ENCODE measurements around the gene AGPAT3.
A peak's percentile ranks its signal among the peaks of the same experiment; 100 is the strongest.

Gene AGPAT3

DNA sequence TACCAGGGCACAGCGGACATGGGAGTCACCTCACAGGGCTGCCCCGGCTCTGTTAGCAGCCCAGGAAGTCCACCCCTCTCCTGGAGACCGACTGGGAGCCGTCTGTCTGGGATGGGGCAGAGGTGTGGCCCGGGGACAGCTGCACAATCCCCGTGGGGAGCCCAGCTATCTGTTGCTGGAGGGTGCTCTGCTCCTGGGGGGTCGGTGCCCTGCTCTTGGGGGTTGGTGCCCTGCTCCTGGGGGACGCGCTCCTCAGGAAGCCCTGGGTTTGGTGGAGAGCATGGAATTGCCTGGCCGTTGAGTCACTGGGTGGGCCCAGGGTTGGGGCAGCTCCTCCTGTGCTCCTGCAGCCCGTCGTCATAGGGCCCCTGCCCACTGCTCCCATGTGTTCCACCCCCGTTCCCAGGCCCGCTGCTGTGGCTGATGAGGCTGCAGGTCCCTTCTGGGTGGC, 39.3 kb downstream of the AGPAT3 start:
- H3K9me3 ChIP-seq (replicated peaks in 1 of 2; ENCODE audit: control insufficient read depth in 2 of 2, insufficient read depth in 1 of 2, low read depth in 1 of 2, low read length in 2 of 2) = peaks cover 0 to 2% of the 10 kb centered on the region in 2 donors
- no peak overlapping the region for H3K9ac ChIP-seq (ENCODE audit: low read depth, low read length, poor library complexity)
- H3K27ac ChIP-seq (replicated peaks; ENCODE audit: low read length) = no peak overlapping the region
- H2BK12ac ChIP-seq (ENCODE audit: low read length) = peak overlapping the region; percentile 16
- H3K4me2 ChIP-seq (ENCODE audit: insufficient read depth, low read length, poor library complexity, severe bottlenecking) = no peak overlapping the region
- no peak for DNase-seq (ENCODE audit: low spot score)
- H3K27me3 ChIP-seq (ENCODE audit: control insufficient read depth in 3 of 3, insufficient read depth in 3 of 3, low read depth in 1 of 3, low read length in 3 of 3) = no peaks in the 10 kb centered on the region
- H3K18ac ChIP-seq (ENCODE audit: low read length) = no peak overlapping the region
- no peak overlapping the region for H2BK120ac ChIP-seq (ENCODE audit: low read depth, low read length)
- H3K36me3 ChIP-seq (replicated peaks in 1 of 2; ENCODE audit: control insufficient read depth in 2 of 2, insufficient read depth in 2 of 2, low read length in 2 of 2) = peaks cover 0 to 34% of the 10 kb centered on the region in 2 donors
- H3K14ac ChIP-seq (ENCODE audit: low read length) = no peak overlapping the region
- no CpG with 5 or more reads among the region's 14 CpGs for WGBS, 2 donors (ENCODE audit: extremely low coverage in 2 of 2, insufficient read length in 2 of 2, insufficient replicate concordance in 1 of 2)
- H3K79me1 ChIP-seq (ENCODE audit: low read depth, low read length) = no peaks in the 10 kb centered on the region
- no peak overlapping the region for H2BK5ac ChIP-seq (ENCODE audit: low read length)
- H3K4me1 ChIP-seq (ENCODE audit: control insufficient read depth in 2 of 2, insufficient read depth in 1 of 2, low read depth in 1 of 2, low read length in 2 of 2) = peaks cover 0 to 6% of the 10 kb centered on the region in 2 donors
- no peak overlapping the region for H3K23ac ChIP-seq (ENCODE audit: low read depth, low read length, poor library complexity)
- no peak overlapping the region for H3K4me3 ChIP-seq (ENCODE audit: low read length in 2 of 2)
- H2BK15ac ChIP-seq (ENCODE audit: low read length) = no peak overlapping the region
- no peak overlapping the region for H4K8ac ChIP-seq (ENCODE audit: low read depth, low read length)
- H2AK5ac ChIP-seq (ENCODE audit: low read depth, low read length) = no peak overlapping the region
- no peak overlapping the region for H3K4ac ChIP-seq (ENCODE audit: low read length)
- no peak overlapping the region for H4K91ac ChIP-seq (ENCODE audit: low read depth, low read length, poor library complexity)
- H2AFZ ChIP-seq (ENCODE audit: low read length) = no peak overlapping the region

DNA sequence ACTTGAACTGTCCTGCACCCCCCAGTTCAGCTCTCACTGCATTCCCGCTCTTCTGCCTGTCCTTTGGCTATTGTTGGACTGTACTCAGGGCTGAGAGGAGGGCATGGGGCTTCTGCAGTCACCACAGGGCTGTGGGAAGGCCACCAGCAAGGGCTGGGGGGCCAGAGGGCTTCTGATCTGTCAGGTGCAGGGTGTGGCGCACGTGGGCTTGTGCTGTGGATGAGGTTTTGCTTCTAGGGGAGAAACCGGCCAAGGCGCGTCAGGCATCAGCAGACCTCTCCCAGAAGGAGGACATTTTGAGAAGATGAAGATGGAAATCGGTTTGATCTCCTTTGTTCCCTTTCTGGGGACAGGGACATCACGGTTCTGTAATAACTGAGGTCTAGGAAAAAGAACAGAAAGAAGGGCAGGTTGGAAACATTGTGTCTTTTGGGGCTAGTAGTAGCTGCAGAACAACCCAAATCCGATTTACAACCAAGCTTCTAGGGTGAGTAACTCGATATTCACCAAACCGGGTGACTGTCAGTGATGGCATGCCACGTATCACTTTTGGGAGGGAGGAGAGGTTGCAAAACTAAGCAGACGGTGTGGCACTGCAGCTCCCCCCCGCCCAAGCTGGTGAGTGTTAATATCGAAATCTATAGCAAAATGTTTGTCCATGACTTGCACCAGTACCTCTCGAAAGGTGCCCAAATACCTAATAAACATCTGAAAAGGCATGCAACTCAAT, 40.9 kb downstream of the AGPAT3 start:
- Histone ChIP-seq H3K4me1 (ENCODE audit: control insufficient read depth in 2 of 2, insufficient read depth in 1 of 2, low read depth in 1 of 2, low read length in 2 of 2) (peaks cover 0 to 12% of the 10 kb centered on the region in 2 donors), H2AFZ (ENCODE audit: low read length) (no peak overlapping the region), H3K14ac (ENCODE audit: low read length) (no peak overlapping the region), H3K36me3 (replicated peaks in 1 of 2; ENCODE audit: control insufficient read depth in 2 of 2, insufficient read depth in 2 of 2, low read length in 2 of 2) (peaks cover 0 to 21% of the 10 kb centered on the region in 2 donors), H2BK15ac (ENCODE audit: low read length) (no peak overlapping the region), H3K4me3 (ENCODE audit: low read length in 2 of 2) (no peak overlapping the region), H2AK5ac (ENCODE audit: low read depth, low read length) (no peak overlapping the region), H3K79me1 (ENCODE audit: low read depth, low read length) (no peaks in the 10 kb centered on the region), H3K23ac (ENCODE audit: low read depth, low read length, poor library complexity) (no peak overlapping the region), H2BK12ac (ENCODE audit: low read length) (no peak overlapping the region), H3K27ac (replicated peaks; ENCODE audit: low read length) (no peak overlapping the region), H3K9me3 (replicated peaks in 1 of 2; ENCODE audit: control insufficient read depth in 2 of 2, insufficient read depth in 1 of 2, low read depth in 1 of 2, low read length in 2 of 2) (no peaks in the 10 kb centered on the region), H3K4me2 (ENCODE audit: insufficient read depth, low read length, poor library complexity, severe bottlenecking) (no peak overlapping the region), H4K91ac (ENCODE audit: low read depth, low read length, poor library complexity) (no peak overlapping the region), H2BK120ac (ENCODE audit: low read depth, low read length) (no peak overlapping the region), H3K4ac (ENCODE audit: low read length) (no peak overlapping the region), H3K18ac (ENCODE audit: low read length) (no peak overlapping the region), H2BK5ac (ENCODE audit: low read length) (no peak overlapping the region), H3K9ac (ENCODE audit: low read depth, low read length, poor library complexity) (no peak overlapping the region), H3K27me3 (ENCODE audit: control insufficient read depth in 3 of 3, insufficient read depth in 3 of 3, low read depth in 1 of 3, low read length in 3 of 3) (no peaks in the 10 kb centered on the region), H4K8ac (ENCODE audit: low read depth, low read length) (no peak overlapping the region)
- DNase-seq (ENCODE audit: low spot score) = no peak
- WGBS, 2 donors (ENCODE audit: extremely low coverage in 2 of 2, insufficient read length in 2 of 2, insufficient replicate concordance in 1 of 2) = no CpG with 5 or more reads among the region's 16 CpGs

DNA sequence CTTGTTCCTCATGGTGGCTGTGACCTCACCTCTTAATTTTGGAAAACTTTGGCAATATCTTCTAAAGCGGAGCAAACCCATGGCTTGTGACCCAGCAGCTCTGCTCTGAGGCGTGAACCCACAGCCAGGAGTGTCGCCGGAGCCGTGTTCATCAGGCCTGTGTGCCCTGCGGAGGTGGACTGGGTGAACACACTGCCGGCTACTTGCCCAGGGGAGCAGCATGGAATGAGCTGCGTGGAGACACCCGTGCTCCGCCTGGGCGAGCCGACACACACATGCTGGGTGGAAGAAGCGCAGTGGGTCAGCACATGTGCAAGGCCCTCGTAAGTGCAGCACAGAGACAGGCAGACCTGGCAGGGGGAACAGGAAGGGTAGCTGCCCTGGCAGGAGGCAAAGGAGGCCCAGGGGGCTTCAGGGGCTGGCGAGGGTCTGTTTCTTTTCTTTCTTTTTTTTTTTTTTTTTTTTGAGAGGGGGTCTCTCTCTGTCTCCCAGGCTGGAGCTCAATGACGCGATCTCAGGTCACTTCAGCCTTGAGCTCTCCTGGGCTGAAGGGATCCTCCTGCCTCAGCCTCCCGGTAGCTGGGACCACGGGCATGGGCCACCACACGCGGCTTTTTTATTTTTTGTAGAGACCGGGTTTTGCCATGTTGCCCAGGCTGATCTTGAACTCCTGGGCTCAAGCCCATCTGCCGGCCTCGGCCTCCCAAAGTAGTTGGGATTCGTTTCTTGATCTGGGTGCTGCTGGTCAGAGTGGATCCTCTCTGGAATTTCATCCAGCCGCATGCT, 41.8 kb downstream of the AGPAT3 start:
- no peak overlapping the region for H2BK5ac ChIP-seq (ENCODE audit: low read length)
- no peak overlapping the region for H3K14ac ChIP-seq (ENCODE audit: low read length)
- no peak overlapping the region for H4K8ac ChIP-seq (ENCODE audit: low read depth, low read length)
- no peak for DNase-seq (ENCODE audit: low spot score)
- no peak overlapping the region for H2BK120ac ChIP-seq (ENCODE audit: low read depth, low read length)
- H2AFZ ChIP-seq (ENCODE audit: low read length) = no peak overlapping the region
- no peak overlapping the region for H3K4ac ChIP-seq (ENCODE audit: low read length)
- peaks cover 0 to 21% of the 10 kb centered on the region in 2 donors for H3K36me3 ChIP-seq (replicated peaks in 1 of 2; ENCODE audit: control insufficient read depth in 2 of 2, insufficient read depth in 2 of 2, low read length in 2 of 2)
- H2BK15ac ChIP-seq (ENCODE audit: low read length) = no peak overlapping the region
- H2AK5ac ChIP-seq (ENCODE audit: low read depth, low read length) = no peak overlapping the region
- no peaks in the 10 kb centered on the region for H3K27me3 ChIP-seq (ENCODE audit: control insufficient read depth in 3 of 3, insufficient read depth in 3 of 3, low read depth in 1 of 3, low read length in 3 of 3)
- H3K9me3 ChIP-seq (replicated peaks in 1 of 2; ENCODE audit: control insufficient read depth in 2 of 2, insufficient read depth in 1 of 2, low read depth in 1 of 2, low read length in 2 of 2) = peaks cover 0 to under 1% of the 10 kb centered on the region in 2 donors
- no peak overlapping the region for H3K27ac ChIP-seq (replicated peaks; ENCODE audit: low read length)
- H3K4me3 ChIP-seq (ENCODE audit: low read length in 2 of 2) = peak overlapping the region in 1 of 2 donors; percentile 18
- peak overlapping the region; percentile 90 for H3K23ac ChIP-seq (ENCODE audit: low read depth, low read length, poor library complexity)
- no peaks in the 10 kb centered on the region for H3K79me1 ChIP-seq (ENCODE audit: low read depth, low read length)
- H3K9ac ChIP-seq (ENCODE audit: low read depth, low read length, poor library complexity) = no peak overlapping the region
- H3K18ac ChIP-seq (ENCODE audit: low read length) = peak overlapping the region; percentile 41
- no peak overlapping the region for H4K91ac ChIP-seq (ENCODE audit: low read depth, low read length, poor library complexity)
- no peak overlapping the region for H2BK12ac ChIP-seq (ENCODE audit: low read length)
- WGBS, 2 donors (ENCODE audit: extremely low coverage in 2 of 2, insufficient read length in 2 of 2, insufficient replicate concordance in 1 of 2) = no CpG with 5 or more reads among the region's 26 CpGs
- peaks cover 0 to 13% of the 10 kb centered on the region in 2 donors for H3K4me1 ChIP-seq (ENCODE audit: control insufficient read depth in 2 of 2, insufficient read depth in 1 of 2, low read depth in 1 of 2, low read length in 2 of 2)
- no peak overlapping the region for H3K4me2 ChIP-seq (ENCODE audit: insufficient read depth, low read length, poor library complexity, severe bottlenecking)

DNA sequence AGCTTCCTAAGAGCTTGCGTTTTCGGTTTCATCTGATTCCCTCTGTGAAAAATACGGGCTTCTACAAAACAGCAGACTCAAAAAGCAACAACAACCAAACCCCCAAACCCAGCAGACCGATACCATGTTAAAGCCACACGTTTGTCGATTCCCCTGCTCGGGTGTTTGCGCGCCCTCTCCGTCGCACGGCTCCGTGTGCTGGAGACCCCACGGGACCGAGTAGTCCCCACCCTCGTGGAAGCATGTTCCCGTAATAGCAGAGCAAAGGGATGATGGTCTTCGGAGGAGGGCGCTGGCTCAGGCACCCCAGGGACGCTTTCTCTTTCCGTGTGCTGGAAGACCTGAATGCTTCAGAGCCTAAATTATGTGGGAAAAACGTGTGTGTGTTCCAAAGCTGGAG, 42.7 kb downstream of the AGPAT3 start:
- Histone ChIP-seq H4K8ac (ENCODE audit: low read depth, low read length) (no peak overlapping the region), H3K23ac (ENCODE audit: low read depth, low read length, poor library complexity) (no peak overlapping the region), H4K91ac (ENCODE audit: low read depth, low read length, poor library complexity) (no peak overlapping the region), H3K79me1 (ENCODE audit: low read depth, low read length) (peaks cover 2% of the 10 kb centered on the region), H3K14ac (ENCODE audit: low read length) (no peak overlapping the region), H3K27ac (replicated peaks; ENCODE audit: low read length) (no peak overlapping the region), H2BK5ac (ENCODE audit: low read length) (no peak overlapping the region), H3K9ac (ENCODE audit: low read depth, low read length, poor library complexity) (no peak overlapping the region), H3K9me3 (replicated peaks in 1 of 2; ENCODE audit: control insufficient read depth in 2 of 2, insufficient read depth in 1 of 2, low read depth in 1 of 2, low read length in 2 of 2) (peaks cover 0 to 10% of the 10 kb centered on the region in 2 donors), H3K4ac (ENCODE audit: low read length) (no peak overlapping the region), H3K4me2 (ENCODE audit: insufficient read depth, low read length, poor library complexity, severe bottlenecking) (no peak overlapping the region), H2BK12ac (ENCODE audit: low read length) (no peak overlapping the region), H2AFZ (ENCODE audit: low read length) (no peak overlapping the region), H3K4me1 (ENCODE audit: control insufficient read depth in 2 of 2, insufficient read depth in 1 of 2, low read depth in 1 of 2, low read length in 2 of 2) (peaks cover 0 to 15% of the 10 kb centered on the region in 2 donors), H2AK5ac (ENCODE audit: low read depth, low read length) (no peak overlapping the region), H3K27me3 (ENCODE audit: control insufficient read depth in 3 of 3, insufficient read depth in 3 of 3, low read depth in 1 of 3, low read length in 3 of 3) (no peaks in the 10 kb centered on the region), H3K18ac (ENCODE audit: low read length) (no peak overlapping the region), H2BK120ac (ENCODE audit: low read depth, low read length) (no peak overlapping the region), H3K36me3 (replicated peaks in 1 of 2; ENCODE audit: control insufficient read depth in 2 of 2, insufficient read depth in 2 of 2, low read length in 2 of 2) (peaks cover 0 to 21% of the 10 kb centered on the region in 2 donors), H2BK15ac (ENCODE audit: low read length) (no peak overlapping the region), H3K4me3 (ENCODE audit: low read length in 2 of 2) (no peak overlapping the region)
- no CpG with 5 or more reads among the region's 22 CpGs for WGBS, 2 donors (ENCODE audit: extremely low coverage in 2 of 2, insufficient read length in 2 of 2, insufficient replicate concordance in 1 of 2)
- DNase-seq (ENCODE audit: low spot score) = no peak

Measured in neuronal stem cell (in vitro differentiated cells).